Suppressor macrophage (primary cell): ENCODE measurements around the gene HYAL1.
A peak's percentile ranks its signal among the peaks of the same experiment; 100 is the strongest.
"Not testable (repeated sequence)": the region's sequence is repeated elsewhere in the genome, so short reads cannot be mapped to it uniquely, and the experiment has no call there.

ENCODE experiments used
- DNase-seq, 4 experiments: peaks; one replicate each; pipeline ENCODE4 v3.0.0-alpha.2; 2020 to 2022

The HYAL1 gene

DNA sequence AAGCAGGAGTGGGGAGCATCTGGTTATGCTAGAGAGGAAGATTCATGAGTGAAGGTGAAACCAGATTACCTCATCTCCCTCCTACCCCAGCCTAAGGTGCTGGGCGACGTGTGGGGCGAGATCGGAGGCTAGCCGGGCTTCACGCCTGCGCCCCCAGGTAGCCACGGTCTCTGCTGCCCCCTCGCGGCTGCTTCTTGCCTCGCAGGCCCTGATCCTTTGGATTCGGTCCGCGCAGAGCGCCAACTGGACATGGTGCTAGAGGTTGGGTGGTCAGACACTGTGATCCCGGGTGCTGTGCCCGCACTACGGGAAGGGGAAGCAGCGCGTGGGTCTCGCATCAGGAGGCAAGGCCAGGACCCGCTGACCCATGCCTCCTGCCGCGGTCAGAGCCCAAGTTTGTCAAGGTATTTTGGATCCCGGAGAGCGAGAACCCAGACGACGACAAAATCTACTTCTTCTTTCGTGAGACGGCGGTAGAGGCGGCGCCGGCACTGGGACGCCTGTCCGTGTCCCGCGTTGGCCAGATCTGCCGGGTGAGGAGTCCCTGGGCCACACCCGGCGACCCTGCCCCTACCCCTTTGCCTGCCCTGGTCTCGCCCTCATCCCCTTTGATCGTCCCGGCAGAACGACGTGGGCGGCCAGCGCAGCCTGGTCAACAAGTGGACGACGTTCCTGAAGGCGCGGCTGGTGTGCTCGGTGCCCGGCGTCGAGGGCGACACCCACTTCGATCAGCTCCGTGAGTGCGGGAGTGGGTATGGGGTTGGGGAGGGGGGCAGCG, 30.3 kb downstream of the HYAL1 start:
- peak; percentile 84 to 96 (median 92) for DNase-seq

- not testable (repeated sequence) for DNase-seq
Measured at GRCh38 chr3:50272538-50272910, 30.9 kb downstream of the HYAL1 start.

DNA sequence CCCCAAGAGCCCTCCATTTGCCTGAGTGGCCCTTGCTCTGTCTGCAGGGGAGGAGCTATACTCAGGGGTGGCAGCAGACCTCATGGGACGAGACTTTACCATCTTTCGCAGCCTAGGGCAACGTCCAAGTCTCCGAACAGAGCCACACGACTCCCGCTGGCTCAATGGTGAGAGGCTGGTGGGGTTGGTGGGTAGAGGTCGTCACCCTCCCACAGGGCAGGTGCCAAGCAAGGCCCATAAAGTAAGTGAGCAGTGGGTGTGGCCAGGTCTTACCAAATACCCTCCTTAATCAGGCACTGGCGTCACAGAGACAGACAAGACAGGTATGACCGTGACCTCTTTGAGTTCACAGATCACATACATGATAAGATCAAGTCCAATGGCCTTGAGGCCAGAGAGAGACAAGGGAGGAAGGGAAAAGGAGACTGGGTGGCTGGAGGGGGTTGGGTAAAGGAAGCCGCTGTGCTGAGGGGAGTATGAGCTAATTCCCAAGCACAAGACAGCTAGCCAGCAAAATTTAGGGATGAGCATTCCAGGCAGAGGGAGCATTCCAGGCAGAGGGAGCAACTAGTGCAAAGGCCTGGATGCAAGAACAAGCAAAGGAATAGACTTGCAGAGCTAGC, 31.9 kb downstream of the HYAL1 start:
- no peak for DNase-seq

DNA sequence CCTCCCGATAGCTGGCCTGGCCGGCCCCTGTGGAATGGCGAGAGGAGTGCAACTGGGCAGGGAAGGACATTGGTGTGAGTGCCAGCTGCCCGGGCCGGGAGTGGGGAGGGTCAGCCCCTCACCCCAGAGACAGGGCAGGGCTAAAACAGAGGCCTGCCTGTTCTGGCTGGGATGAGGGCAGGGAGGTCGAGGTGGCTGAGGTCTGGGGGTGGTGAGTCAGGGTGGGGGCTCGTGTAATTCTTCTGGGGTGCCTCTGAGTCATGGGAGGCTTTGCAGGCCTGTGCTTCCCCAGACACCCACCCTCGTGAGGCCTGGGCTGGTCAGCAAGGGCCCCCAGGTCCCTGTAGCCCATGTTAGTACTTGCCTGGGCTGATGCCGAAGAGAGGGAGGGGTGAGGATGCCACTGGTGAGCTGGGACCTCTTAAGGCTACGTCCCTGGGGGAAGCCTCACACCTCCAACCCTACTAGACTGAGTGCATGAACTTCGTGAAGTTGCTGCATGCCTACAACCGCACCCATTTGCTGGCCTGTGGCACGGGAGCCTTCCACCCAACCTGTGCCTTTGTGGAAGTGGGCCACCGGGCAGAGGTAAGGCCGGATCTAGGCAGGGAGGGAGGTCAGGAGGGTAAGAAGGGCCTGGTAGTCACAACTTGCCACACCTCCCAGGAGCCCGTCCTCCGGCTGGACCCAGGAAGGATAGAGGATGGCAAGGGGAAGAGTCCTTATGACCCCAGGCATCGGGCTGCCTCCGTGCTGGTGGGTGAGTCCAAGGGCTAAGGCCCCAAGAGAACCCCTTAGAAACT, 32.8 kb downstream of the HYAL1 start:
- no peak for DNase-seq

DNA sequence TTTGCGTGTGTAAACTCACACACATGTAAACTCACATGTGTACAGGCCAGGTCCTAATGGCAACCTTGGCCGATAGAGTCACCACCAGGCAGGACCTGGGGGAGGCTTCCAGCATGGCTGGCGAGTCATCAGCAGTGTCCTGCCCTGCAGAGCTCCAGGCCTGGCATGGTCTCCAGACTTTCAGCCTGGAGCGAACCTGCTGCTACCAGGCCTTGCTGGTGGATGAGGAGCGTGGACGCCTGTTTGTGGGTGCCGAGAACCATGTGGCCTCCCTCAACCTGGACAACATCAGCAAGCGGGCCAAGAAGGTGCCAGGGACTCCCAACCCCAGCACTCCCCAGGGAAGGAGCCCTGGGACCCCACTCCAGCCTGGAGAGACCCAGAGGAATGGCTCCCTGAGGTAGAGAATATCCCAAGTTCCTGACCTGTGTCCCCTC, 33.4 kb downstream of the HYAL1 start:
- no peak for DNase-seq

GRCh38 chr3:50269460-50269859, 33.9 kb downstream of the HYAL1 start:
- DNase-seq: no peak

DNA sequence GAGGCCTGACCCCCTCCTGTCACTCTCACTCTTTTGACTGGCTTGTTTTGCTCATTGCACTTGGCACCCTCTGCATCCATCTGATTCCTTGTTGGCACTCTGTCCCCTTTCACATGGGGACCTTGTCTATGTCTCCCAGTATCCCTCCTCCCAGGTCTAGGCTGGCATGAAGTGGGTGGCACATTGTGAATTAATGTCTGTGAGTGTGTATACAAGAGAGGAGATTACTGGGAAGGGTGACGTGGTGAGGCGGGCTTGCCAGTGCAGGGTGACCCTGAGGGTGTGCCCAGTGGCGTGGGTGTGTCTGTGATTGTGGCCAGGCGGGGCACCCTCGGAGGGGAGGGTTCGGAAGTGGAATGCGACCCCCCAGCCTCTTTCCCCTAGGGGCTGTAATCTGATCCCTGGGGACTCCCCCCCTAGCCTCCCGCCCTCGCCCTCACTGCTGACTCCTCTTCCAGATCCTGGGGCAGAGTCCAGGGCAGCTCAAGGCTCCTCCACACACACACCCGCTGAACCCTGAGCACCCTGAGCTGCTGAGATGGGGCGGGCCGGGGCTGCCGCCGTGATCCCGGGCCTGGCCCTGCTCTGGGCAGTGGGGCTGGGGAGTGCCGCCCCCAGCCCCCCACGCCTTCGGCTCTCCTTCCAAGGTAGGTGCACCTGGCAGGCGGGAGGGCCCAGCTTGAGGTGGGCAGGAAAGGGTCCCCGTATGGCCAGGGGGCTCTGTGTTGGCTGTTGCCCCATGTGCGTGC, 34.5 kb downstream of the HYAL1 start, which contains the start of gene SEMA3B:
SEMA3B (plus strand) TSS at position 445 of the 749 bp plus-strand sequence; CDS start at position 539, 94 bp downstream.
- no peak for DNase-seq

- DNase-seq: no peak
Measured at GRCh38 chr3:50268276-50268675, 35.1 kb downstream of the HYAL1 start.

DNA sequence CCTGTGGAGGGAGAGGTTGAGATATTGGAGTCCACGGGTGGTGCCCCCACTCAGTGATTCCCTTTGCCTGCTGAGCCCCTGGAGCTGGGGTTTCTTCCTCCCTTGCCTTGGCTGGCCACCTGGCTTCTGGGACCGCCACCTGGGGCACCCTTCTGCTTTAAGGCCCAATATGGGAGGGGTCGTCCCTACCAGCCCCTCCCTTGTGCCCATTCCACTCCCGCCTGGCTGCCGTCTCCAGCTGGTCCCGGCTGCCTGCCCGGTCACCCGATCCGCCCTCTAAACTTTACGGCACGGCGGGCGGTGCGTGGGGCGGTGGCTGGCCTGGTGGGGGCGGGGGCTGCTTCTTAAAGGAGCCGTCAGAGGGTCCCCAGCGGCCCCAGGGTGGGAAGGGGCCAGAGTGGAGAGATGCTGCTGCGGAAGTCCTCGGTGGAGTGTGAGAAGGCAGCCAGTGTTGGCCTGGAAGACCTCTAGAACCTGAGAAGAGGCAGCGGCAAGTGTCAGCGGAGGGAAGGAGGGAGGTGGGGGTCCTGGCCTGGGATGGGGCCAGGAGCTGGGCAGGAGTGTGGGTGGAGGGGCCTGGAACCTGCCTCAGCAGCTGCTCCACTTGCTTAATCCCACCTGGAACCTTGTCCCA, 36.0 kb downstream of the HYAL1 start:
- DNase-seq: no peak

DNA sequence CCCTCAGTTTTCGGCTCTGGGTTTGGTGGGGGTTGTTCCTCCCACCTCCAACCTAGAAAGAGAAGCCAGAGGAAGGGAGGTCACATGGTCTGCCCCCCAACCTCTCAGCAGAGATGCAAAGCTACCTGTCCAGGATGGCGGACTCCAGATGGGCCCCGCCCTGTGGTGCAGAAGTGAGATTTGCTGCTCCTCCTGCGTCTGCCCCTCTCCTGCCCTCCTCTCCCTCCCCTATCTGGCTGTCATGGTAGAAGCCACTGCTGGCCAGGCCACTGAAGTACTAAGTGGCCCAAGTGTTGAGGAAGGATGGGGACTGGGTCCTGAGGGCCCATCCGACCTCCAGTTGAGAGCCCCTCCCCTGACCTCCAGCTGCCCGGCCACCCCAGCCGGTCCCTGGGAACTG, 36.5 kb downstream of the HYAL1 start:
- no peak for DNase-seq

DNA sequence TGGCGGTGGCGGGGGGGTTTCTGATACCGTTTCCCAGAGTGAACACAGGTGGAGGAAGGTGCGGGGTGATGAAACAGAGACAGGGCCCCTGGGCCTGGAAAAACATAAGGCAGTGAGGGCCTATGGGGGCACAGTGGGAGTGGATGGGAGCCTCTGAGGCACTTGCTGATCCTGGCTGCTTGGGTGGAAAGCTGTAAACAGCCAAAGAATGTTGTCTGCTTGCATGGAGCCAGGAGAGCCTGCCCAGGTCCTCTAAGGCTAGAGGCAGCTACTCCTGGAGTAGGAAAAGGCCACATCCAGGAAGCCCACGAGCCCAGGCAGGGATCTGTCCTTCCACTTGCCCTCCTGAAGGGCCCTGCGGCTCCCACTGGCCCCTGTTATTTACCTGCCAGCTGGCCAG, 37.4 kb downstream of the HYAL1 start:
- DNase-seq: no peak

DNA sequence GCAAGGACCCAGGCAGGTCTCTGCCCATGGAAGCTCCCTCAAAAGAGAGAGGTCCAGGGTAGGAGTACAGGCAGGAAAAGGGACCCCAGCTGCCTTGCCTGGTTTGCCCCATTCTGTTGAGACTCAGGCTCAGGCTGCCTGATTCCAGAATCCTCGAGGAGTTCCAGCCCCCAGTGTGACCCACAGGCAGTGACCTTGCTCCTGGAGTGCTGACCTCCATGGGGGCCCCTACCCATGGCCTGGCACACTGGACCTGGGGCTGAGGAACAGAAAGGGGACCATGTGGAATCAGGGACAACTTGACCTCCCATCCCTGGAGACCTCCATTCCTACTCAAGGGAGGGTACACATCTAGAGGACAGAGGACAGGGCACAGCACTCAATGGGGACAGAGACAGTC, 37.8 kb downstream of the HYAL1 start:
- DNase-seq: no peak

GRCh38 chr3:50264964-50265485, 38.3 kb downstream of the HYAL1 start:
- no peak for DNase-seq

- DNase-seq: no peak
Measured at GRCh38 chr3:50264383-50264963, 38.9 kb downstream of the HYAL1 start.

GRCh38 chr3:50263478-50264382, 39.6 kb downstream of the HYAL1 start:
- no peak for DNase-seq

- DNase-seq: no peak
Measured at GRCh38 chr3:50262778-50263177, 40.6 kb downstream of the HYAL1 start.

DNA sequence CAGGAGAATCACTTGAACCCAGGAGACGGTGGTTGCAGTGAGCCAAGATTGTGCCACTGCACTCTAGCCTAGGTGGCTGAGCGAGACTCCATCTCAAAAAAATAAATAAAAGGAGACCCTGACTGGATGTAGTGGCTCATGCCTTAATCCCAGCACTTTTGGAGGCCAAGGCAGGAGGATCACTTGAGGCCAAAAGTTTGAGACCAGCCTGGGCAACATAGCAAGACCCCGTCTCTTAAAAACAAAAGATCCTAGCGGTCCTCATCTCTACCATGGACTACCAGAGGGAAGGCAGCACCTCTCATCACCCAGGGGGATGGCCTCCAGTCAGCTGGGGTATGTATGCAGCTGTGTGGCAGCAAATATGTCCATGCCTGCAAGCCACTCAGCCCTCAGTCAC, 41.2 kb downstream of the HYAL1 start:
- not testable (repeated sequence) for DNase-seq

- no peak for DNase-seq
Measured at GRCh38 chr3:50261505-50261904, 41.9 kb downstream of the HYAL1 start.

- DNase-seq: no peak
Measured at GRCh38 chr3:50260942-50261441, 42.4 kb downstream of the HYAL1 start.
